Measurements from ENCODE around the gene PIK3CD. TPM values are rescaled to one million over a fixed set of nuclear protein-coding genes. Genes with fewer than 3 reads are reported as not detected.

The PIK3CD gene
- total RNA-seq, 1 experiment from 2014 or later, result 4.5 TPM

DNA sequence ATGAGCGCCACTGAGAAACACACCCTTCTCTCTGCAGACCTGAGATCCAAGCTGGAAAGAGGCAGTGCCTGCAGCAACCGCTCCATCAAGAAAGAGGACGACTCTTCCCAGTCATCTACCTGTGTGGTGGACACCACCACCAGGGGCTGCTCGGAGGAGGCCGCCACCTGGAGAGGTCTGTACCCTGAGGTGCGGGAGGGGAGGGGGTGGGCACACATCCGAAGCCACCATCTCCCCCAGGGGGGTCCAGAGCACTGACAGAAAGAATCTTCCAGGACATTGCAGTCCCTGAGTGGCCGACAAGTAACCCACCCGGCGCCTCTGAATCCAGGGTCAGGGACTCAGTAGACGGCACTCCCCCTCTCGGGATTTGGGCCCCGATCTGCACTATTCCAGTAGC lies 39.8 kb upstream of the PIK3CD start:
- Histone ChIP-seq H3K36me3 (ENCODE audit: low read depth, low read length) (peaks cover 3% of the 10 kb centered on the region; the same call in 1 of the 2 replicates), H3K9me2 (replicated peaks; ENCODE audit: low read length) (no peaks in the 10 kb centered on the region), H3K4me1 (ENCODE audit: insufficient read depth, low read length) (no peaks in the 10 kb centered on the region), H2AFZ (ENCODE audit: low read length) (no peak overlapping the region), H3K27ac (ENCODE audit: low read length) (no peak overlapping the region), H3K79me2 (ENCODE audit: low read length) (no peaks in the 10 kb centered on the region), H3F3A (ENCODE audit: low read length, unreplicated experiment) (no peaks in the 10 kb centered on the region), H3K27me3 (ENCODE audit: low read length) (no peaks in the 10 kb centered on the region), H3K9ac (ENCODE audit: low read length) (no peak overlapping the region), H3K4me2 (ENCODE audit: low read length) (no peak overlapping the region), H4K20me1 (ENCODE audit: low read length) (no peaks in the 10 kb centered on the region), H3K4me3 (ENCODE audit: low read length) (no peak overlapping the region), H3K9me3 (ENCODE audit: low read length) (no peaks in the 10 kb centered on the region)
- ATAC-seq (no peak), DNase-seq (no peak)
- TF ChIP-seq, protein P1, sequence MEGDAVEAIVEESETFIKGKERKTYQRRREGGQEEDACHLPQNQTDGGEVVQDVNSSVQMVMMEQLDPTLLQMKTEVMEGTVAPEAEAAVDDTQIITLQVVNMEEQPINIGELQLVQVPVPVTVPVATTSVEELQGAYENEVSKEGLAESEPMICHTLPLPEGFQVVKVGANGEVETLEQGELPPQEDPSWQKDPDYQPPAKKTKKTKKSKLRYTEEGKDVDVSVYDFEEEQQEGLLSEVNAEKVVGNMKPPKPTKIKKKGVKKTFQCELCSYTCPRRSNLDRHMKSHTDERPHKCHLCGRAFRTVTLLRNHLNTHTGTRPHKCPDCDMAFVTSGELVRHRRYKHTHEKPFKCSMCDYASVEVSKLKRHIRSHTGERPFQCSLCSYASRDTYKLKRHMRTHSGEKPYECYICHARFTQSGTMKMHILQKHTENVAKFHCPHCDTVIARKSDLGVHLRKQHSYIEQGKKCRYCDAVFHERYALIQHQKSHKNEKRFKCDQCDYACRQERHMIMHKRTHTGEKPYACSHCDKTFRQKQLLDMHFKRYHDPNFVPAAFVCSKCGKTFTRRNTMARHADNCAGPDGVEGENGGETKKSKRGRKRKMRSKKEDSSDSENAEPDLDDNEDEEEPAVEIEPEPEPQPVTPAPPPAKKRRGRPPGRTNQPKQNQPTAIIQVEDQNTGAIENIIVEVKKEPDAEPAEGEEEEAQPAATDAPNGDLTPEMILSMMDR (conservative IDR thresholded peaks at IDR 0.05; ENCODE audit: low read depth, low read length), result no peak
- no peak for TF ChIP-seq EZH2 (IDR thresholded peaks at IDR 0.05; ENCODE audit: low read length, unreplicated experiment)
- TF ChIP-seq EZH2phosphoT487 (IDR thresholded peaks at IDR 0.05; ENCODE audit: borderline replicate concordance, low read length), result no peak
- intact Hi-C loops (cut with micrococcal nuclease), result no loop called here
- ChIA-PET POLR2A (ENCODE audit: unreplicated experiment) (no interaction called here), CTCF (no interaction called here)
- no TSS peak for BruUV-seq (replicated peaks)

- no peaks in the 10 kb centered on the region for H3K9me2 ChIP-seq (replicated peaks; ENCODE audit: low read length)
- H3K4me1 ChIP-seq (ENCODE audit: insufficient read depth, low read length), result no peaks in the 10 kb centered on the region
- intact Hi-C loops (cut with micrococcal nuclease), result no loop called here
- no peak overlapping the region for H2AFZ ChIP-seq (ENCODE audit: low read length)
- POLR2A ChIA-PET (ENCODE audit: unreplicated experiment), result no interaction called here
- H3K4me3 ChIP-seq (ENCODE audit: low read length), result no peak overlapping the region
- H4K20me1 ChIP-seq (ENCODE audit: low read length), result no peaks in the 10 kb centered on the region
- TF ChIP-seq EZH2 (IDR thresholded peaks at IDR 0.05; ENCODE audit: low read length, unreplicated experiment), result no peak
- no peak for TF ChIP-seq EZH2phosphoT487 (IDR thresholded peaks at IDR 0.05; ENCODE audit: borderline replicate concordance, low read length)
- TF ChIP-seq, protein P1 (conservative IDR thresholded peaks at IDR 0.05; ENCODE audit: low read depth, low read length), result no peak
- no peaks in the 10 kb centered on the region for H3F3A ChIP-seq (ENCODE audit: low read length, unreplicated experiment)
- no TSS peak for BruUV-seq (replicated peaks)
- no peak overlapping the region for H3K4me2 ChIP-seq (ENCODE audit: low read length)
- no peak for DNase-seq
- H3K36me3 ChIP-seq (ENCODE audit: low read depth, low read length), result peaks cover 3% of the 10 kb centered on the region; the same call in 1 of the 2 replicates
- H3K79me2 ChIP-seq (ENCODE audit: low read length), result no peaks in the 10 kb centered on the region
- no peaks in the 10 kb centered on the region for H3K27me3 ChIP-seq (ENCODE audit: low read length)
- no peak overlapping the region for H3K9ac ChIP-seq (ENCODE audit: low read length)
- H3K27ac ChIP-seq (ENCODE audit: low read length), result no peak overlapping the region
- no peak for ATAC-seq
- CTCF ChIA-PET, result no interaction called here
- no peaks in the 10 kb centered on the region for H3K9me3 ChIP-seq (ENCODE audit: low read length)
Measured at GRCh38 chr1:9612162-9612845, 39.2 kb upstream of the PIK3CD start.

DNA sequence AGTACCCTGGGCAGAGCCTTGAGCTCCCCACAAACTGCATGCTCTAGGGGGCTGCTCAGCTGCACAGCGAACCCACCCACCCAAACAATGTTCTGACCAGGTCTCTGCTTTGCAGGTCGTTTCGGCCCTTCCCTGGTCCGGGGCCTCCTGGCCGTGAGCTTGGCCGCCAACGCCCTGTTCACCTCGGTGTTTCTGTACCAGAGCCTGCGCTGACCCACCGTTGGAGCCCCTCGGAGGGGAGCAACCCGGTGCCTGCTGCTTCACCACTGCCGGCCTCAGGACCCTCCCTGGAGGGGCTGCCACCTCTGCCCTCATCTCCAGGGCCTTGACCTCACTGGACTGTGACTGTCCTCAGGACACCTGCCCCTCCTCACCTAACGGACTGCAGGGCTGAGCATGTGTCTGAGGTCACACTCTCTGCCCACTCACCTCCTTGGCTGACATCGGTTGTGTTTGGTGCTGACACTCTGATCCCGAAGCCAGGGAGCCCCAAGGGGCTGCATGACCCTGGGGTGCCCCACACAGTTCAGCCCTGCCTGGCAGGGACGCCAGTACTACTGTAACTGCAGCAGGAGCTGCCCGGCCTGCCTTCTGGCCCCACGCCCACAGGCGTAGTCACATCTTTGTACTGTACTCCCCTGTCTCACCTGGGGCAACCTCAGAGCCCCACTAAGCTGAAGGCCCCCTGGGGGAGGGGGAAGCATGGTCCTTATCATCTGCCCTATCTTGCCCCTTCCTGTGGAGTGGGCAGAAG lies 38.5 kb upstream of the PIK3CD start:
- intact Hi-C loops (cut with micrococcal nuclease), result no loop called here
- TF ChIP-seq EZH2phosphoT487 (IDR thresholded peaks at IDR 0.05; ENCODE audit: borderline replicate concordance, low read length), result no peak
- no peak for TF ChIP-seq EZH2 (IDR thresholded peaks at IDR 0.05; ENCODE audit: low read length, unreplicated experiment)
- no peak for DNase-seq
- BruUV-seq (replicated peaks), result no TSS peak
- H3K27me3 ChIP-seq (ENCODE audit: low read length), result no peaks in the 10 kb centered on the region
- CTCF ChIA-PET, result no interaction called here
- H3K4me2 ChIP-seq (ENCODE audit: low read length), result no peak overlapping the region
- POLR2A ChIA-PET (ENCODE audit: unreplicated experiment), result no interaction called here
- no peaks in the 10 kb centered on the region for H4K20me1 ChIP-seq (ENCODE audit: low read length)
- no peak overlapping the region for H3K9ac ChIP-seq (ENCODE audit: low read length)
- no peak overlapping the region for H2AFZ ChIP-seq (ENCODE audit: low read length)
- H3K4me1 ChIP-seq (ENCODE audit: insufficient read depth, low read length), result no peaks in the 10 kb centered on the region
- no peak overlapping the region for H3K4me3 ChIP-seq (ENCODE audit: low read length)
- no peak for ATAC-seq
- no peaks in the 10 kb centered on the region for H3K9me3 ChIP-seq (ENCODE audit: low read length)
- H3F3A ChIP-seq (ENCODE audit: low read length, unreplicated experiment), result no peaks in the 10 kb centered on the region
- H3K79me2 ChIP-seq (ENCODE audit: low read length), result no peaks in the 10 kb centered on the region
- H3K9me2 ChIP-seq (replicated peaks; ENCODE audit: low read length), result no peaks in the 10 kb centered on the region
- peaks cover 3% of the 10 kb centered on the region; the same call in 1 of the 2 replicates for H3K36me3 ChIP-seq (ENCODE audit: low read depth, low read length)
- H3K27ac ChIP-seq (ENCODE audit: low read length), result no peak overlapping the region
